ENCODE measurements around the gene UVRAG.
"Not testable (repeated sequence)": the region's sequence is repeated elsewhere in the genome, so short reads cannot be mapped to it uniquely, and the experiment has no call there.

Gene UVRAG

DNA sequence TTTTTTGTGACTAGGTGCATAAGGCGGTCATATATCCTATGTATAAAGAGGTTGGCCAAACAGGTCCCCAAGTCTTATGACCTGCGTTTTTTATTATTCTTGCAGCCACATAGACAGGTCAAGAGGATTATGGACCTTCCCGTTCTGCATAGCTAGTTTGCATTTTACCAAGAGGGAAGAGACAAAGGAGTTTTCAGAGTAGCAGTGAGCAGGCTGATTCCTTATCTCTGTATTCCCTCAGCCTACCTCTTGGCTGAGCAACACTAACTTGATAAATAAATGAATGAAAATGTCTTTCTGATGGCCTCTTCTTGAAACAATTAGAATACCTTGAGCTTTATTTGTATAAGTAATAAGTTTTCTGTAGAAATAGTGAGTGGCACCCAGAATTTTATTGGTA is 210.8 kb downstream of the UVRAG start:
- DNase-seq (ENCODE audit: low read depth in 2 of 2) = no peak

DNA sequence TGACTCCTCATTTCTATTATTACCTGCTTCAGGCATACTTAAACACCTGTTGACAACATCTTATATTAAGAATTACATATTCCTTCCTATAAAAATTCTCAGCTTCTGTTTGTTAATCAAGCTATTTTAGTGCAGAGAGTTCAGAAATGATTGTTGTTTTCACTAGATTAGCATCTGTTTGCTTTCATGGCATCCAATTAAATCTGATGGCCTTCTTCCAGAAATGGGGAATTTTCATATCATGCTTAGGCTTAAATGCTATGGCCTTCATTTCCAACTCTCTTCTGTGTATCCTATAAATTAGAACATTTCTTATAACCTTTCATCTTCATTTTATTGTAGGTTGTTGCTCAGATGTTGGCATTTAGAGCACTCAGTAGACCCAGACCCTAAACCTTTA is 211.3 kb downstream of the UVRAG start:
- no peak for DNase-seq (ENCODE audit: low read depth in 2 of 2)

DNA sequence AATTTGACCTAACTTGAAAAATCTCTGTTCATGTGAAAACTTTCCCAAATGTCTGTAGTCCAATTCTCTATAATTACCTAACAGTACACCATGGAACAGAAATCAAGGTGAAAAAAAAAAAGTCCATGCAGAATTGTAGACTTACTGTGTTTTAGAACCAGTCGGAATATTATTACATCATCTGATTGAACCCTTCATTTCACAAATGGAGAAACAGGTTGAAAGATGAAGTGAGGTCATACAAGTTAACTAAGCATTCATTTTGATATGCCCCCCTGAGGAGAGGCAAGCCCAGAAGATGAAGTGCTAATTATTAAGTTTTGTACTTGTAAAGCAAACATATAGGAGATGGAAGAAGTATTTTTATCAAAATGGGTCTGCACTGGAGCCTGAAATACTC is 211.9 kb downstream of the UVRAG start:
- no peak for DNase-seq (ENCODE audit: low read depth in 2 of 2)

DNA sequence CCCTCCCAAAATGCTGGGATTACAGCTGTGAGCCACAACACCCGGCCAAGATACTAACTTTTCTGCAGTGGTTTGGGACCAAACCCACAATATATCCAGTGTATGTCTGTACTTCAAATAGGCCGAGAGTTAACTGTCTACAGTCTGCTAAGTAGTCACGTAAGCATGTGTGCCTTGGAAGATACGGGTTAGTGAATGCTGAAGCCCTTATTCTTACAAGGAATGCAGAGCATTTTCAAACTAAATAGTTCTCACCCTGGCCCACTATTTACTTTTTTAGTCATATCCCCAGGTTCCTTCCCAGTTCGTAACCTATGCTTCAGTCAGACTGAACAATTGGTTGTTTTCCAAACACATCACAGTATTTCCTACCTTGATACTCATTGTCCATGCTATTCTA is 215.3 kb downstream of the UVRAG start:
- DNase-seq (ENCODE audit: low read depth in 2 of 2) = no peak

DNA sequence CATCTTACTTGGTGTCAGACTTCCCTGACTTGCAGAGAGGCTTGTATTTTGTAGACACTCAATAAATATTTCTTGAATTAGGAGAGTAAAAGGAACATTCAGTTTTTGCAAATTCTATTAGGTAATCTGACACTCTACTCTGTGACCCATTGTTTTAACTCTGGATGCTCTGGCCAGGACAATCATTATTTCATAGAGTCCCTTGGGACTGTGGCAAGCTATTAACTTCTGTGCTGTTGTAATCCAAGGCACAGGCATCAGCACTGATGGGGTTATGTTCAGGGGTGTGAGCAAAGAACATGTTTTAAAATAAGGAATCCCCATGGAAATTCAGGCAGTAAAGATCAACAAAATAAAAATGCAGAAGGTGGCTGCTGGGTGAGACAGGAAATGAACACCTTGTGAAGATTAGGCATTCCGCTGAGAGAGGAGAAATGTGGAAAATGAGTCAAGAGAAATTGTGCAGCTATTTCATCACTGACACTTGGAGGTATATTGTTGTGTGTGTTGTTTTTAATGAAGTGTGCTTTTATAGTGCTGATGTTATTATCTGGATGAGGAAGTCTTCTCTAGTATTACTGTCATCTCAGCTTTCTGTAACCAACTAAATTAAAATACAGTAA is 216.1 kb downstream of the UVRAG start:
- no peak for DNase-seq (ENCODE audit: low read depth in 2 of 2)

DNA sequence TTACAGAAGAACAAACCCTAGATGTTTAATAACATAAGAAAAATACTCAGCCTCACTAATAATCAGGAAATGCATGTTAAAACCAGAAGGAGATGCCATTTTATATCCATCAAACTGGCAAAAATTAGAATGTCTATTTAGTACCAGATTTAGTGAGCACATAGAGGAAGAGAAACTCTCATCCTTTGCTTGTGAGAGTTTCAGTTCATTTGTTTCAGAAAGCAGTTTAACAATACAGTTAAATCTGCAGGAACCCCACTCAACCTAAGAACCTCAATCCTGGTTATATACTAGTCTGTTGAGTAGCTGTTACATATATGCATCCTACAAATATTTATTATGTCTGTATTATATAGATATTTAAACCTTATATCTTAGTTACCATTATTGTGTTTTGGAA is 218.7 kb downstream of the UVRAG start:
- DNase-seq (ENCODE audit: low read depth in 2 of 2) = no peak

DNA sequence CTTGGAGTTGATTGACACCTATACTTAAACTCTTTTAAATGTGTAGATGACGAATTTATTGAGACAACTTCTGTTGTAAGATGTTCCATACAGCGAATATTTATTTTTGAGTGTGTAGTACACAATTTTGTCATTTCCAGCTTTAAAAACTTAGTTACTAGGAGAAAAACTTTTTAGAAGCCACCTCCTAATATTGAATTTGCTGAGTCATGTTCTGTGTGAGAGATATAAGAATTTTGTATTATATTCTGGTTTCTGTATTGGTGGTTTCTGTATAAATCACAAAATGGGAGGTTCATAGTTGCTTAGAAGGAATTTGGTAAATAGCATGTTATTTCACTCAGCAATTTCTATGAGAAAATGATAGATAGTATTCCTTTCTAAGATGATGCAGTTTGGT is 220.0 kb downstream of the UVRAG start:
- DNase-seq (ENCODE audit: low read depth in 2 of 2) = no peak

DNA sequence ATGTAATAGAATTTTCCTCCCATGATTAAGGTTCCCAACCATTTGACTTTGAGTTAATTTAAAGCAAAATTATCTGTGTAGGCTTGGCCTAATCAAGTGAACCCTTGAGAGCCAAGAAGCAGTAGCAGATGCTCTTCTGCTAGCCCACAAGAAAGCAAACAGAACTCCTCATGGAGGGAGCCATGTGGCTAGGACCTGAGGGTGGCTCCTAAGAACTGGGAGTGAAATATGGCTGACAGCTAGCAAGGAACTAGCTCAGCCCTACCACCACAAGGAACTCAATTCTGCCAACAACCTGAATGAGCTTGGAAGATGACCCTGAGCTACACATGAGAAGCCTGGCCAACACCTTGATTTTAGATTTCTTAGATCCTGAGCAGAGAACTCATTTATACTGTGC is 223.6 kb downstream of the UVRAG start:
- DNase-seq (ENCODE audit: low read depth in 2 of 2) = no peak

DNA sequence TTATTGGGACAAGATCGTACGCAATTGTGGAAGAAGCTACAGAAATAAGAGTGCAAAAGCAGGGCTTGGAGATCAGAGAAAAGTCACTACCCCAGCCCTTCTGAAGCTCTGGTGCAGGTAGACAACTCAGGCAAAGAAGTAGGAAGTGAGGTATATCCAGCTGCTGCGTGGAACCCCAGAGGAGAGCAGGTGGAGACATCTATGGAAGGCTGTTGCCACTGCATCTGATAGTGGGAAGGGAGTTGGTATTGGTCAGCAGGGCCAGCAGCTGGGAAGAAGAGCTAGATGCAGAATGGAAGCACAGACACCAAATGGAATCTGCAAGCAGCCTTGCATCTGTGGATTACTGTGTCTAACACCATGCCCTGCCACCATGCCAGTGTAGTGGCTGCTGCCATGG is 226.2 kb downstream of the UVRAG start:
- DNase-seq (ENCODE audit: low read depth in 2 of 2) = no peak

DNA sequence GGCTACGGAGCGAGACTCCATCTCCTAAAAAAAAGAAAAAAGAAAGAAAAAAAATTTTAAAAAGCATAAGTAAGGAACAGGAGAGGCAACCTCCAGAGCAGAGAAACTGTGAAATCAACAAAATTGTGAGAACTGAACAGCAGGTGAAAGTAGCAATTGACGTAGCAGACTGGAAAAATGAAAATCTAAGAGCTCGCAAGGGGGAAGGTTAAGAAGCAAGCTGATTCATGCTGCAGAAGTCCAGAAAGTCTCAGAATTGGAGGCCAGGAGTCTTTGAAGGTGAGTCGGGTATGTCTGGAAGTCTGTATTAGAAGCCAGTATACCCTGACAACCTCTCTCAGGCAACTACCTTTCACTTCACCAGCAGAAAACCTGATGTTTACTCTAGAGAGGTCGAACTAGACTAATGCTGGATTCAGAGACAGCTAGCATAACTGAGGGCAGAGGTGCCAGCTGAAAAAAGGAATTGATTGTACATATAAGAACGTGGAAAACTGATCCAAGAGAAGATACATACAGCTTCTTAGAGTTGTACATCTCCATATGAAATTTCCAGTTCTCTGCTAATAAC is 229.8 kb downstream of the UVRAG start:
- DNase-seq (ENCODE audit: low read depth in 2 of 2) = no peak

DNA sequence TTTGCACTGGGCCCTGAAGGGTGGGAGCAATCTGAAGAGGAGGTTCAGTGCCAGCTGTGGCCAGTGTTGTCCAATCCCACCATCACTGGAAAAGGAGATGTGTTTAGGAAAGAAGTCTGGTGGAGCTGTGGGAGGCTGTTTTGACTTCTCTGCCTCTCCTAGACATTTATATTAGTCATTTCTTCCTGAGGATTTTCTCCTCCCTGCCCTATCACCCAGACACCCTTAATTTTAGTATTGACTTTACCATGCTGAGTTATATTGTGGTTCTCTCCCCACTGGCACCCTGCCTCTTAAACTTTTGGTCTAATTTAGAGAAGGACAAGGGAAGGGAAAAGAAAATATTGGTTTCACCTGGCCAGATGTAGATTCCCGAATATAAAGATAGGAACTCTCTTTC is 232.2 kb downstream of the UVRAG start:
- DNase-seq (ENCODE audit: low read depth in 2 of 2) = no peak

DNA sequence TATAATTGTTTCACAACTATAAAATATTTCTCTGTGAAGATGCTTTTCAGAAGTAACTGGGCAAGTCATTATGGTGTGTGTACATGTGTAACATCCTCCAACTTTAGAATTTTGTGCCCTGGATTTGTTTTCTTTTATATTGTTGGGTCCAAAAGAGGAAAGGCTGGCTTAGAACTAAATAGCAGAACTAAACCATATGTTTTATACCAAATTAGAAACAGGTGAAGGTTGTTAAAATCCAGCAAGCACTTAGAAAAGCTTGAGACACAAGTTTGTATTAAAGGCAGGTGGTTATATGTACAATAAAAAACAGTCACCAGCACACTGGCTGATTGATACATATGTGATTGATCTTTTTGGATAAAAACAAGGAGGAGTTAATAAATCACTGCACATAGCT is 232.8 kb downstream of the UVRAG start:
- no peak for DNase-seq (ENCODE audit: low read depth in 2 of 2)

DNA sequence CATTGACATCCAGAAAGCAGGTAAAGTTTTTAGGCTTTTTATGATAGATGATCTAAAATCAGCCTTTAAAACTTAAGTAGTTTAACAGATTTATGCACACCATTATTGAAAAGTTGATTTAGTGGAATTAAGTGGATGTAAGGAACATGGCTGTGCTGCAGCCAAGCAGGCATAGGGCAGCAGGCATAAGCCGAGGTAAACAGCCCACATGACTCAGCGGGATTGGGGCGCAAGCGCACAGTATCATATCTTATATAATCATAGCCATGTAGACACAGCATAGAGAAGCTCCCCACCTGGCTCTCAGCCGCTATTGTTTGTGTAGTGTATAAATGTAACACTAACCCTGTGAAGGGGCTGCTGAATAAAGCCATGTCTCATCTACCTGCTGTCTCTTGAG is 233.8 kb downstream of the UVRAG start:
- no peak for DNase-seq (ENCODE audit: low read depth in 2 of 2)

DNA sequence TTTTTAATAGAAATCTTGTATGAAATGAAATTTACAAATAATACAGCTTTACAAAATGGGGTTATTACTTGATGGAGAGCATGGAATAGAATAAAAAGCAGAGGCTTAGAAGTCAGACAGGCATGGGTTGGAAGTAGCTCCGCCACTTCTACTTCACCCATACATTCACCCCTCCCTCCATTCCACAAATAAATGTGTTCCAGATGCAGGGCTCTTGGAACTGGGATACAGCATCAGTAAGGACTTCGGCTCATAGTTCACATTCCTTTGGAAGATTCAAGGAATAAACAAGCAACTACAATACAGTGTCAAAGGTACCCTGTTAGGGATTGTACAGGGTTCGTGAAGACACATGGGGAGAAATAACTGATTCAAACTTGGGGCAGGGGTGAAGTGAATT is 234.5 kb downstream of the UVRAG start:
- DNase-seq (ENCODE audit: low read depth in 2 of 2) = no peak

DNA sequence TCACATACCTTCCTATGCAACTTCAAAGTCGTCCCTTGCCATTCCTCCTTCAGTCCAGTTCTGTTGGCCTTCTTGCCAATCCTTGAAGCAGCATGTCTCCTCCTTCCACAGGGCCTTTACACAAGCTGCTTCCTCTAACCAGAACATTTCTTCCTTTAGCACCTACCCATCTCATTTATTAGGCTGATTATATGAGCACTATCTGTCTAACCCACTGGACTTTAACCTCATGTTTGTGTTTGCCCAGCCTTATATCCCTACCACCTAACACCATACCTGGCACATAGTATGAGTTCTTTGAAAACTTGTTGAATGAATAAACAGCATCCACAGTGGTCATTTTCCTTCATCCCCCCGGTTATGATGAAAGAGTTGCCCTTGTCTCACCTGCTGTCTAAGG is 236.9 kb downstream of the UVRAG start:
- no peak for DNase-seq (ENCODE audit: low read depth in 2 of 2)

DNA sequence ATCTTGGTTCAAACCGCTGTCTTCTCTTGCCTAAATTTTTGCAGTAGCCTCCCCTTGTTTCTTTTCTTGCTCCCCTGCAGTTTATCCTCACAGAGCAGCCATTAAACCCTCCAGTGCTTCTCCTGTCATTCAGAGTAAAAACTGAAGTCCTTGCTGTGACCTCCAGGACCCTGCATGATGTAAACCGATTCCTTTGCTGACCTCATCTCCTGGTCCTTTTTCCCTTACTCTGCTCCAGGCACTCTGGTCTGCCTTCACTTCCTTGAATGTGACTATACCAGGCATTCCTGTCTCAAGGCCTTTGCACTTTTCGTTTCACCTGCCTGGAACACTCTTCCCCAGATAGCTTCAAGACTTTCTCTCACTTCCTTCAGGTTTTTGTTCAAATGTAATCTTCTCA is 239.3 kb downstream of the UVRAG start:
- DNase-seq (ENCODE audit: low read depth in 2 of 2) = no peak

DNA sequence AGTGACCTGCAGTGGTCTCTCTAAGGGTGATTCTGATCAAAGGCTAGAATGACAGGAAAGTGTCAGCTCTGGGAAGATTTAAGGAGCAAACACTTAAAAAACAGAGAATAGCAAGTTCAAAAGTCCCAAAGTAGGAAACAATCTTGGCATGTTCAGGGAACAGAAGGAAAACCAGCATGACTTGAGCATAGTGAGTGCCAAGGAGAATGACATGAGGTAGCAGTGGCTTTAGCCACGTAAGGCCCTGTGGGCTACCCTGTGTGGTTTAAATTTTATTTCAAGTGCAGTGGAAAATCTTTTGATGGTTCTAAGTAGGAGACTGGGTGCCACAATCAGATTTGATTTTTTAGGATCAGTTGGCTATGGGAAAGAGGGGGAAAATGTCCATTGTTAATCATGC is 241.9 kb downstream of the UVRAG start:
- DNase-seq (ENCODE audit: low read depth in 2 of 2) = no peak

DNA sequence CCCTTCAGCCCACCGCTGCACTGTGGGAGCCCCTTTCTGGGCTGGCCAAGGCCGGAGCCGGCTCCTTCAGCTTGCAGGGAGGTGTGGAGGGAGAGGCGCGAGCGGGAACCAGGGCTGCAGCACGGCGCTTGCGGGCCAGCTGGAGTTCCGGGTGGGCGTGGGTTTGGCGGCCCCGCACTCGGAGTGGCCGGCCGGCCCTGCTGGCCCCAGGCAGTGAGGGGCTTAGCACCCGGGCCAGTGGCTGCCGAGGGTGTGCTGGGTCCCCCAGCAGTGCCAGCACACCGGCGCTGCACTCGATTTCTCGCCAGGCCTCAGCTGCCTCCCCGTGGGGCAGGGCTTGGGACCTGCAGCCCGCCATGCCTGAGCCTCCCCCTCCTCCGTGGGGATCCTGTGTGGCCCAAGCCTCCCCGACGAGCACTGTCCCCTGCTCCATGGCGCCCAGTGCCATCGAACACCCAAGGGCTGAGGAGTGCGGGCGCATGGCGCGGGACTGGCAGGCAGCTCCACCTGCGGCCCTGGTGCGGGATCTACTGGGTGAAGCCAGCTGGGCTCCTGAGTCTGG is 245.5 kb downstream of the UVRAG start:
- not testable (repeated sequence) for DNase-seq (ENCODE audit: low read depth in 2 of 2)

DNA sequence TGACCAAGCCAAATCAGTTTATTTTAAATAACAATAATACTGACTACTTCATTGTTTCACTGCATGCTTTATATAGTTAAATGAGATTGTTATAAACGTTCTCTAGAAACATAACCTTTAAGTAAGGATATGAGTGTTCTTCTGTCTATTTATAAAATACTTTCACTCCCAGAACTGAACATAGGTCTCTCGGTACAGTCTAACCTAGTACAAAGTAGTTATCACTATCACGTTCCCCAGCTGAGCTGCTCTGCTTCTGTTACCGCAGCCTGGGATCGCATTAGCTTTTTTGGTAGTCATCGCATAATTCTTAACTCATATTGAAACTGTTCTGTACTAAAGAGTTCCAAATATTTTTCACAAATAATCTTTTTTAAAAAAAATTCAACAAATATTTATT is 247.7 kb downstream of the UVRAG start:
- DNase-seq (ENCODE audit: low read depth in 2 of 2) = no peak

DNA sequence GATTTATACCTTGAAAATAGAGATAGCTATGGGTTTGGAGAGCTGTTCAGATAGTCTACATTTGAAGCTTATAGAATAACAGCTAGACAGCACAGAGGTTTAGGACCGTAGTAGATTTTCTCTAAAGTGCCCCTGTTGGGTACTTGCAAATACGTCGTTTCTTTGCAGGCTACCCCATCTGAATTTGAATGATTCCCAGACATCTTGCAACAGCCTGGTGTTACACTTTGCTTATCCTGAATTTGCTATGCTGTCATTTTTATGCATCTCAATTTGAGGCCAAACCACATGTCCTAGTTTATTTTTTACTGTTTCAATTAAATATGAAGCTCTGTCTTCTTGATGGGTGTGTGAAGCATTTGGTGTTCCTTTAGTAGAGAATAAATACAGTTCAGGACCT is 249.2 kb downstream of the UVRAG start:
- DNase-seq (ENCODE audit: low read depth in 2 of 2) = no peak

DNA sequence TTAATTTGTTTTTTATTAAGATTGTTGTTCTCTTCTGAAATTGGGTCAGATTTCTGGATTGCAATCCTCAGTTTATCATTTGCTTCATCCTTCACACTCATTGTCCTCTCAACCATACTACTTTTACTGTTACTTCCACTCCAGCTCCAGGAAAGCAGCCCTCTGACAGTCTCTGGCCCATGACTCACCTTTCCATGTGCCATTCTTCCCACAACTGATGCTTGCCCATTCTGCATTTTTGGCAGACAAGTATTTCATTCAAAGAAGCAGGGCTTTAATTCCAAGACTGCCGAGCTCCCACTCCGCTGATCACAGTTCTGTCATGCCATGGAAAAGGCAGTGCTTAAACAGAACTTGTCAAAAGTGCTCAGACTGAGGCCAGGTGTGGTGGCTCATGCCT is 252.1 kb downstream of the UVRAG start:
- no peak for DNase-seq (ENCODE audit: low read depth in 2 of 2)

DNA sequence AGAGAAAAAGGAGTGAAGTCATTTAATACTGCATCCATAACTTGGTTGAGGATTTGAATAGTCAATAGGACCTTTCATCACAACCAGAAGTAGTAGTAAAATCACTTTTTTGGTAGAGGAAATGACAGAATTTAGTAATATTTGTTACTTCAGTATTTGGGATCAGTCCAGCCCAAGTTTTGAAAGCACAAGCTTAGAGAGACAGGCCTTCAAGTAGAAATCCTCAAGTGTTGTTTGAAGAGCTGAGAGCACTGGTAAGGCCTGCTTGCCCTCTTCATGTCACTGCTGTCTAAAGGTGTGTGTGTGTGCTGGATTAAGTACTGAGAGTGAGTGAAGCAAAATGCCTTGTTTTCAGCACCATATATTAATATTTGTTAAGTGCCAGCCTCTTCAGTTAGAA is 254.0 kb downstream of the UVRAG start:
- DNase-seq (ENCODE audit: low read depth in 2 of 2) = no peak

DNA sequence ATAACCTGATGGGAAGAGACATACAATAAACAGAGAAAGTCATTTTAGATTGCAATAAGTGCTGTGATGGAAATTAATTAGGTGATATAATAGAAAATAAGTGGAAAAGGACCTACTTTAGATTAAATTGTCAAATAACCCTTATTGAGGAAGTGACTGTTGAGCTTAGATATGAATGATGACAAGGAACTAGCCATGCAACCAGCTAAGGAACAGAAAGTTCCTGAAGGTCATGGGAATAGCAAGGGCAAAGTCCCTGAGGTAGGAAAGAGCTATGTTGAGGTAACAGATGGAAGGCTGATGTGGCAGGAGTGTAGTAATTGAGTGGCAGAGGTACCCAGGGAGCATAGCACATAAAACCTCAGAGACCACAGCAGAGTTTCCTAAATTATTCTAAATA is 256.1 kb downstream of the UVRAG start:
- no peak for DNase-seq (ENCODE audit: low read depth in 2 of 2)

DNA sequence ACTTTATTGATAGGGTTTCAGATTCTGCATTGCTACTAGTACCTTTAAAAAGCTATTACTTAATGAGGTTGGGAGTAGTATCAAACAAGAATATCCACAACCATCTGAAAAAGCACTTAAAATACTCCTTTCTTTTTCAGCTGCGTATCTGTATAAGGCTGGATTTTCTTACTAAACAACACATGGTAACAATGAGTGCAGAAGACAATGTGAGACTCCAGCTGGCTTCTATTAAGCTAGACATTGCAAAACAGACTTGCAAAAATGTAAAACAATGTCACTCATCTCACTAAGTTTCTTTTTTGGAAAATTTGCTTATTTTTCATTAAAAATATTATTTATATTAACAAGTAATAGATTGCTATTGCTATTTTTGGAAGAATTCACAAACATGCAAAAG is 258.7 kb downstream of the UVRAG start:
- DNase-seq (ENCODE audit: low read depth in 2 of 2) = no peak
